Activated gamma-delta T cell (primary cell): ENCODE measurements around the gene FANCM.

Experiments used
- DNase-seq: peaks from one replicate; lab custom pipeline; 2025; lab: John Stamatoyannopoulos, UW

FANCM gene

GRCh38 chr14:45246151-45246550 lies 110.4 kb downstream of the FANCM start:
- DNase-seq = no peak

DNA sequence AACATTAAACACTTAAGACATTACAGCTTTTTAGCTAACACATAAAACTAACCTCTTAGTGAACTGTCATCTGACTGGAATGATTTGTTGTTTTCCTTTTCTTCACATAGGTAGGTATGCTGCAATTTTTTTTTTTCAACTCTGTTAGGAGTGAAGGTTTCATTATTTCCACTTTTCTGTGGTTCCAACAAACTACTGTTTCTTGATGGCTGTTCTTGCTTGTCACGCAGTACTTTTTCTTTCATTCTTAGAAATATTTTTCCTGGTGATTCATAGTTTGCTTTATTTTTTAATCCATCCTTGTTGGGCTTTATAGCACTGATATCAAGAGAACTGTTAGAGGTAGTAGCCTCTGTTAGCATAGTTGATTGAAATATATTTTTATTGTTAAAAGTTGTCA lies 111.0 kb downstream of the FANCM start:
- no peak for DNase-seq

DNA sequence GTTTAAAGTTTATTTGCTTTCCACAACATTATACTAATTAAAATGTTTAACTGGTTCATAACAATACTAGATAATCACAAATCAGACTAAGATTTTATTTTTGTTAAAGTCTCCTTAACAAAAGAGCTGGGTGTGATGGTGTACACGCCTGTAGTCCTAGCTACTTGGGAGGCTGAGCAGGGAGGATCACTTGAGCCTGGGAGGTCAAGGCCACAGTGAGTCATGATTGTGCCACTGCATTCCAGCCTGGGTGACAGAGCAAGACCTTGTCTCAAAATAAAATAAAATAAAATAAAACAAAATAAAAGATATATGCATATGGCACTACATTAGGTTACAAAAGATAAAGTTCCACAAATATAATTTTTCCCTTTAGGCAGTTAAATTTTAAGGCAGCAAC lies 111.7 kb downstream of the FANCM start:
- DNase-seq = no peak

- no peak for DNase-seq
These were observed 114.3 kb downstream of the FANCM start for GRCh38 chr14:45249856-45250575.
